Measurements from ENCODE around the gene GIPC3. TPM values are rescaled to one million over a fixed set of nuclear protein-coding genes. Genes with fewer than 3 reads are reported as not detected.

The GIPC3 gene
- total RNA-seq, 2 experiments from 2014 or later, result 0.15 to 0.20 TPM

DNA sequence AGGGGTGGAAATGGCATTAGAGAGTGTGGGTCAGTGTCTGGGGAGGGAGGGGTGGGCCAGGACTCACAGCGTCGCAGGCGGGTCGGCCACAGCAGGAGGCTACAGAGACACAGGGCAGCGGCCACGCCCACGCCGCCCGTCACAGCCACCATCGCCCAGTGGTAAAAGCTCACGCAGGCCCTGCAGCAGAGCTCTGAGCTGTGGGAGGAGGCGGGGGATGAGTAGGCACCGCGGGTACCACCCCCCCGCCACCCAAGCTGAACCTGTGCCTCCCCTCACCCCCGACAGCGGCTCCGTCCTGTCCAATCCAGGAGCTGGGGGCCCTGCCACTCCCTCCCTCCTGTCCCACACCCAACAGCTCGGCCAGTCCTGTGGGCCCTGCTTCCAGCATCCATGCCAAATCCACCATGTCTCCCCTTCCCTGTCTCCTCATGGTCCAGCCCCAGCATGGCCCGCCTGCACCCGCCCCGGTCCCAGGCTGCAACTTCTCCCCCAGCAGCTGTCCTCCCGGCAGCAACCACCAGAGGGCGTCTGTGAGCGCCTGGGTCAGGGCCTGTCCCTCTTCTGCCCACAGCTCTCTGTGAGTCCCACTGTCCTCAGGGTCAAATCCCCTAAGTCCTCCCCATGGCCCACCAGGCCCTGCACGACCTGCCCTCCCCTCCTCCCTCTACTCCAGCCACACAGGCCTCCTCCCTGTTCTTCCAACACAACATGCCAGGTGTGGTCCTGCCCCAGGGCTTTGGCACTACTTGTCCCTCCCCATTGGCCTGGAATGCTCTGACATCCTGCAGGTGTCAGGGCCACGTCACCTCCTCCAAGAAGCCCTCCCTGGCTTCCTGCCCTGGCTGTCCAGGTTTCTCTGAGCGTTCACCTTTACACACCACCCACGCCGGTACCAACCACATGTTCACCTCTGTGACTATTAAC lies 40.3 kb upstream of the GIPC3 start:
- Mint-ChIP-seq H3K27me3 (no peaks in the 10 kb centered on the region), H3K4me1 (peaks cover 3% of the 10 kb centered on the region), H3K9me3 (no peaks in the 10 kb centered on the region), H3K4me3 (no peak overlapping the region), H3K36me3 (ENCODE audit: low read depth) (peaks cover 7% of the 10 kb centered on the region), H3K27ac (no peak overlapping the region)
- ChIA-PET POLR2A (interaction anchor here (0.6 to 5.2 kb wide), 4 partner anchors 11 to 190 kb away, joined by 3 to 42 read pairs (median 4); partner anchors contain the start of gene MFSD12), CTCF (interaction anchor here (0.8 to 3.5 kb wide), 4 partner anchors 11 to 49 kb away, joined by 3 to 40 read pairs (median 4); partner anchors contain the start of gene MFSD12)
- DNase-seq, result peak; percentile 81

GRCh38 chr19:3545669-3546034 lies 39.6 kb upstream of the GIPC3 start:
- Mint-ChIP-seq H3K27ac (no peak overlapping the region), H3K9me3 (no peaks in the 10 kb centered on the region), H3K36me3 (ENCODE audit: low read depth) (peaks cover 6% of the 10 kb centered on the region), H3K4me1 (peaks cover 3% of the 10 kb centered on the region), H3K4me3 (no peak overlapping the region), H3K27me3 (no peaks in the 10 kb centered on the region)
- DNase-seq, result no peak
- ChIA-PET POLR2A (interaction anchor here (0.6 to 5.2 kb wide), 3 partner anchors 11 to 191 kb away, joined by 3 to 42 read pairs (median 3); partner anchors contain the start of gene MFSD12), CTCF (interaction anchor here (0.8 to 3.5 kb wide), 4 partner anchors 11 to 48 kb away, joined by 3 to 40 read pairs (median 4); partner anchors contain the start of gene MFSD12)

DNA sequence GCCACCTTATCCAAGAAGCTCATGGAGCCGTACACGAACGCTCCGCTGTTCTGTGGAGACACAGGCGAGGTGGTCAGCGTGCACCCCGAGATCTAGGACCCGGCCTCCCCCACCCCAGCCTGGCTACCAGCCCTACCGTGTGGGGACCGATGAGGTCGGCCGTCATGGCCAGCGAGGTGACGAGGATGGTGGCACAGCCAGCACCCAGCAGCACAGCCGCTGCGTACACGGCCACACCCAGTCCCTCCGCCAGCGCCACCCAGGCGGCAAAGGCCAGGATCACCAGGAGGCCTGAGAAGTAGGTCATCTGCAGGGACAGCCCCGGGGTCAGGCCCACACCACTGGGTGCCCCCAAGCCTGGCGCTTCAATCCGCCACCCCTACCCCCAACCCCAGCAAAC lies 39.2 kb upstream of the GIPC3 start:
- peaks cover 6% of the 10 kb centered on the region for H3K36me3 Mint-ChIP-seq (ENCODE audit: low read depth)
- H3K9me3 Mint-ChIP-seq, result no peaks in the 10 kb centered on the region
- peaks cover 3% of the 10 kb centered on the region for H3K4me1 Mint-ChIP-seq
- ChIA-PET CTCF (interaction anchor here (1.2 to 3.5 kb wide), 2 partner anchors 10 to 29 kb away, joined by 4 to 40 read pairs; partner anchors contain the start of gene MFSD12), POLR2A (interaction anchor here (5.2 kb wide), 1 partner anchor 10 kb away, joined by 42 read pairs; the partner anchor contains the start of gene MFSD12)
- H3K4me3 Mint-ChIP-seq, result no peak overlapping the region
- H3K27me3 Mint-ChIP-seq, result no peaks in the 10 kb centered on the region
- no peak for DNase-seq
- no peak overlapping the region for H3K27ac Mint-ChIP-seq

GRCh38 chr19:3547301-3547731 lies 38.0 kb upstream of the GIPC3 start:
- H3K4me3 Mint-ChIP-seq, result no peak overlapping the region
- H3K4me1 Mint-ChIP-seq, result peaks cover 9% of the 10 kb centered on the region
- no peaks in the 10 kb centered on the region for H3K9me3 Mint-ChIP-seq
- peaks cover 6% of the 10 kb centered on the region for H3K36me3 Mint-ChIP-seq (ENCODE audit: low read depth)
- H3K27ac Mint-ChIP-seq, result no peak overlapping the region
- no peaks in the 10 kb centered on the region for H3K27me3 Mint-ChIP-seq
- DNase-seq, result peak; percentile 44
- CTCF ChIA-PET, result interaction anchor here (0.6 to 3.5 kb wide), 3 partner anchors 9 to 80 kb away, joined by 3 to 40 read pairs (median 4); partner anchors contain the start of gene MFSD12
- POLR2A ChIA-PET, result interaction anchor here (5.2 kb wide), 1 partner anchor 9 kb away, joined by 42 read pairs; the partner anchor contains the start of gene MFSD12

DNA sequence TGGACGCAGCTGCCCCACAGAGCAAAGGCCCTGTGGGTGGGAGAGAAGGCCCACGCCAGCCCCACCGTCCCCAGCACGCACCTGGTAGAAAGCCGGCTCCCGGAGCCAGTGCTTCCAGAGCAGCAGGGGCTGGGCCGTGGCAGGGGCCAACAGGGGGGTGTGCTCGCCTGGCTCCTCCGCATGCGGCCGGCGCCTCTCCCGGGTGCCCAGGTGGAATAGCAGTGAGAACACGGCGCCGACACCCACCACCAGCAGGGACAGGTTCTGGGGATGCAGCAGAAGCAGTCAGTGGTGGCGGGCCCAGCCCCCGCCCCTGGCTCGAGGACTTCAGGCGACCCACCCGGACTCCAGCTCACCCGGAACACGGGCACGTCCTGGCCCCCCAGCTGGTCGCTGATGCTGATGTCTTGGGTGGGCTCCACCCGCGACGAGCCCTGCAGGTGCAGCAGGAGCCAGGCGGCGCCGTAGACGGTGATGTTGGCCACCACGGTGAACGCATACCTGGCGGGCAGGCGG lies 37.5 kb upstream of the GIPC3 start:
- Mint-ChIP-seq H3K9me3 (no peaks in the 10 kb centered on the region), H3K4me1 (peaks cover 12% of the 10 kb centered on the region), H3K27ac (no peak overlapping the region), H3K27me3 (no peaks in the 10 kb centered on the region), H3K36me3 (ENCODE audit: low read depth) (peaks cover 6% of the 10 kb centered on the region), H3K4me3 (no peak overlapping the region)
- DNase-seq, result no peak
- ChIA-PET CTCF (interaction anchor here (1.5 kb wide), 1 partner anchor 80 kb away, joined by 4 read pairs; no protein-coding TSS in a partner anchor), POLR2A (interaction anchor here (1.0 to 5.2 kb wide), 2 partner anchors 8 to 26 kb away, joined by 3 to 42 read pairs; partner anchors contain the start of gene MFSD12)

DNA sequence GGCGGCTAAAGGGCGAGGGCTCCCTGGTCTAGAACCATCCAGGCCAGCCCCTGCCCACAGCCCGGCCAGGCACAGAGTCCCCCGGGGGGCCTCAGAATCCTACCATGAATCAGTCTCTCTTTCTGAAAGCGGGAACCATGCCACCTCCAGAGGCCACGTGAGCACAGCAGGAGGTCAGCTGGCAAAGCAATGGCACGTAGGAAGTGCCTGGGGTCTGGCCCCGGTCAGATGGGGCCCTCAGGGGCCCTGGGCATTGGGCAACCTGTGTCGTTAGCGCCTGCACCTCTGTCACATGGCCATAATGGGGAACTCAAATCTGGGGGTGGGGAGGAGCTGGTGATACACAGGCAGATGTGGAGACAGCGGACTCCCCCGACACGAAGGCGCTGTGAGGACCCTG lies 36.7 kb upstream of the GIPC3 start:
- H3K27me3 Mint-ChIP-seq, result no peaks in the 10 kb centered on the region
- ChIA-PET POLR2A (interaction anchor here (1.0 to 5.2 kb wide), 2 partner anchors 8 to 25 kb away, joined by 3 to 42 read pairs; partner anchors contain the start of gene MFSD12), CTCF (interaction anchor here (0.6 to 1.5 kb wide), 2 partner anchors 63 to 79 kb away, joined by 3 to 4 read pairs; no protein-coding TSS in a partner anchor)

GRCh38 chr19:3549816-3550215 lies 35.5 kb upstream of the GIPC3 start:
- no peaks in the 10 kb centered on the region for H3K27me3 Mint-ChIP-seq
- ChIA-PET CTCF (interaction anchor here (0.6 to 0.7 kb wide), 2 partner anchors 335 to 1403 kb away, joined by 3 to 5 read pairs; no protein-coding TSS in a partner anchor), POLR2A (interaction anchor here (5.2 kb wide), 1 partner anchor 6 kb away, joined by 42 read pairs; the partner anchor contains the start of gene MFSD12)
- H3K36me3 Mint-ChIP-seq (ENCODE audit: low read depth), result peaks cover 9% of the 10 kb centered on the region
- H3K4me3 Mint-ChIP-seq, result no peak overlapping the region
- peaks cover 23% of the 10 kb centered on the region for H3K4me1 Mint-ChIP-seq
- H3K27ac Mint-ChIP-seq, result no peak overlapping the region
- no peak for DNase-seq
- H3K9me3 Mint-ChIP-seq, result no peaks in the 10 kb centered on the region

More for the DNA sequence above, 36.7 kb upstream of the GIPC3 start:
- DNase-seq, result no peak
- Mint-ChIP-seq H3K9me3 (no peaks in the 10 kb centered on the region), H3K36me3 (ENCODE audit: low read depth) (peaks cover 6% of the 10 kb centered on the region), H3K4me3 (no peak overlapping the region), H3K27ac (no peak overlapping the region), H3K4me1 (peaks cover 16% of the 10 kb centered on the region)

DNA sequence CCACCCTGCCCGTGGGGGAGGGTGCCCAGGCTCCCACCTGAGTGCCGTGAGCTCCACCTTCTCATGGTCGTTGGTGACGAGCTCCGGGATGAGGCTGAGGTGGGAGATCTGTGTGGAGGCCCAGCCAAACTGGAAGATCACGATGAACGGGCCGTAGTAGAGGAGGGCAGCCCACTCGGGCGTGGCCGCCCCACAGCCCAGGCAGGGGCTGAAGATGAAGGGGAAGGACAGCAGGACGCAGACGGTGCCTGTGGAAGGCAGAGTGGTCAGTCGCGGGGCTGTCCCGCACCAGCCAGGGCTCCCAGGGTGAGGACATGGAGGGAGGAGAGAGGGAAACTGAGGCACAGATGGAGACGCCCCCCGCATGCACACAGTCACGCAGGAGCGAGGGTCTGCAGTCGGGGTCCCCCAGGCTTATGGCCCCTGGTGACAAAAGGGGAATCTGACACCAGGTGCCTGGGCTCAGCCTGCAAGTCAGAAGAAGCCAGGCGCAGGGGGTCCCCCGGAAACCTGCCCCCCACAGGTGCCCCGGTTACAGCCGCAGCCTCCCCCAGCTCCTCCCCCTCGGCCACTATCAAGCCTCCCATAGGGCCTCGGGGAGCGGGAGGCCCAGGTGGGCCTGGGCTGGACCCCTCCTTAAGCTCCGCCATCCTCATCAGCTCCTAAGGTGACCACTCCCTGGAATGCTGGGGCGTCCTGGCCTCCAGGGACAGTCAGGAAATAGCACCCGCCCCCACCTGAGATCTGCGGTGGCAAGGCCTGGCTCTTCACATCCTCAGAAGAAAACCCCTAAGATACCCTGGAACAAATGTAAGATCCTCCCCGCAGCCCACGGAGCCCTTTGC lies 34.1 kb upstream of the GIPC3 start:
- Mint-ChIP-seq H3K9me3 (no peaks in the 10 kb centered on the region), H3K27ac (no peak overlapping the region), H3K4me3 (no peak overlapping the region), H3K36me3 (ENCODE audit: low read depth) (peaks cover 4% of the 10 kb centered on the region), H3K27me3 (no peaks in the 10 kb centered on the region), H3K4me1 (peaks cover 33% of the 10 kb centered on the region)
- CTCF ChIA-PET, result interaction anchor here (0.9 kb wide), 1 partner anchor 10 kb away, joined by 4 read pairs; no protein-coding TSS in a partner anchor
- POLR2A ChIA-PET, result no interaction called here
- no peak for DNase-seq

DNA sequence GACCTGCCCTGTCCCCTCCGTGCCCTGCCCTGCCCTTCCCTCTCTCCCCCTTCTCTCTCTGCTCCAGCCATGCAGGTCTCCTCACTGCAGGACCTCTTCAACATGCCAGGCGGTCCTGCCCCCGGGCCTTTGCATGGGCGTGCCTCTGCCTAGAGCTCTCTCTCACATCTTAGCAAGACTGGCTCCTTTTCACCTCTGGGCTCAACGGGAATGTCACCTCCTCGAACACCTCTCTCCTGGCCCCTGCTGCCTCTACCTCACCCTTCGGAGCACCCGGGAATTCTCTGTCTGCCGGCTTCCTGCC lies 33.5 kb upstream of the GIPC3 start:
- no peaks in the 10 kb centered on the region for H3K9me3 Mint-ChIP-seq
- peak overlapping the region; percentile 38 for H3K27ac Mint-ChIP-seq
- peaks cover 38% of the 10 kb centered on the region for H3K4me1 Mint-ChIP-seq
- peaks cover 5% of the 10 kb centered on the region for H3K36me3 Mint-ChIP-seq (ENCODE audit: low read depth)
- DNase-seq, result no peak
- POLR2A ChIA-PET, result no interaction called here
- no peak overlapping the region for H3K4me3 Mint-ChIP-seq
- no peaks in the 10 kb centered on the region for H3K27me3 Mint-ChIP-seq
- CTCF ChIA-PET, result interaction anchor here (0.9 kb wide), 1 partner anchor 10 kb away, joined by 4 read pairs; no protein-coding TSS in a partner anchor

- Mint-ChIP-seq H3K27ac (peak overlapping the region; percentile 94), H3K4me1 (peaks cover 45% of the 10 kb centered on the region), H3K4me3 (peak overlapping the region; percentile 86), H3K27me3 (no peaks in the 10 kb centered on the region), H3K36me3 (ENCODE audit: low read depth) (peaks cover 7% of the 10 kb centered on the region), H3K9me3 (no peaks in the 10 kb centered on the region)
- CTCF ChIA-PET, result interaction anchor here (0.6 to 5.3 kb wide), 4 partner anchors 9 to 1115 kb away, joined by 3 to 40 read pairs (median 3); no protein-coding TSS in a partner anchor
- DNase-seq, result peak; percentile 53
- POLR2A ChIA-PET, result interaction anchor here (1.3 to 5.7 kb wide), 4 partner anchors 7 to 258 kb away, joined by 4 to 42 read pairs (median 6); partner anchors contain the start of genes FZR1 and HMG20B
Observed at GRCh38 chr19:3554254-3555083, 30.8 kb upstream of the GIPC3 start.

Data from activated CD4-positive, alpha-beta memory T cell treated with anti-CD3 and anti-CD28 coated beads, Interleukin-2, amount 10 ng/mL, durations not matched to agents 7 days and 5 days (primary cell).